HCT116 (cell line): ENCODE results near the gene COX4I2. TPM values are rescaled to one million over a fixed set of nuclear protein-coding genes. Genes with fewer than 3 reads are reported as not detected.

ENCODE experiments used
- ATAC-seq: fragments of 200-7000 bp; cut with Tn5 transposase; 2 replicates; pipeline ENCODE4 v1.9.1; 2020; ENCODE audit warnings: mild to moderate bottlenecking, moderate library complexity
- Bru-seq: library from RNA; stranded (reverse); fragments of 400-500 nt; gene quantifications from one replicate; lab custom pipeline; 2021; lab: Mats Ljungman, UMichigan
- BruChase-seq, 2 experiments: library from RNA; stranded (reverse); fragments of 400-500 nt; gene quantifications; one replicate each; lab custom pipeline; 2021; lab: Mats Ljungman, UMichigan
- BruUV-seq: library from RNA; stranded (reverse); fragments of 400-500 nt; replicated peaks from 2 replicates; lab custom pipeline; 2021; lab: Mats Ljungman, UMichigan
- CTCF ChIA-PET: fragments of 300-600 bp; sonication (Branson Sonifier 250); formaldehyde crosslinking; loops from one replicate; lab custom pipeline; 2021; ENCODE audit warnings: antibody characterized with exemption; lab: Charles Lee
- POLR2A ChIA-PET: fragments of 300-600, 350-600 bp; sonication (Branson Sonifier 250); formaldehyde crosslinking; loops from one replicate; lab custom pipeline; 2021; ENCODE audit warnings: antibody characterized with exemption; lab: Charles Lee
- RAD21 ChIA-PET, 2 experiments: fragments of 300-600 bp; sonication (Branson Sonifier 250); formaldehyde crosslinking; loops; one replicate each; lab custom pipeline; 2023; ENCODE audit warnings: low total read pairs in 2 of 2; ENCODE audit not compliant: uncharacterized antibody in 2 of 2, unreplicated experiment in 2 of 2, low non-redundant PET in 1 of 2; lab: Charles Lee
- DNase-seq: peaks from one replicate; pipeline ENCODE4 v3.0.0-alpha.2; 2010; ENCODE audit warnings: low read depth, low spot score
- H2AFZ ChIP-seq: fragments of 200-600 bp; shearing (Covaris generic), sonication (generic); 2 replicates; pipeline ENCODE4 v1.6.1; 2017; ENCODE audit warnings: low read depth, mixed run types, mixed read lengths, antibody characterized with exemption, low read length; ENCODE audit not compliant: poor library complexity, severe bottlenecking
- H3K27ac ChIP-seq: 2 replicates; pipeline ENCODE4 v1.5.1; 2012; ENCODE audit warnings: low read depth, low read length
- H3K27me3 ChIP-seq: fragments of 200-600 bp; sonication (generic); 2 replicates; pipeline ENCODE4 v1.6.1; 2016; ENCODE audit warnings: mixed run types, low read length, mixed read lengths; ENCODE audit not compliant: insufficient read depth
- H3K36me3 ChIP-seq, 2 experiments: fragments of 200-500 bp in 1 of 2; fragments of 200-600 bp in 1 of 2; sonication (Bioruptor generic) in 1 of 2; sonication (generic) in 1 of 2; 2 replicates each; pipeline versions ENCODE4 v1.5.1 to v1.6.1; 2014 to 2016; ENCODE audit warnings: low read length in 2 of 2, inconsistent platforms in 1 of 2, mixed read lengths in 1 of 2, mixed run types in 1 of 2; ENCODE audit not compliant: insufficient read depth in 2 of 2, control insufficient read depth in 1 of 2
- H3K4me1 ChIP-seq, 2 experiments: fragments of 200-600 bp in 1 of 2; sonication (generic) in 1 of 2; 2 replicates each; pipeline versions ENCODE4 v1.5.1 to v1.6.1; 2012 to 2017; ENCODE audit warnings: low read length in 2 of 2, inconsistent platforms in 1 of 2, mild to moderate bottlenecking in 1 of 2, mixed read lengths in 1 of 2, mixed run types in 1 of 2, moderate library complexity in 1 of 2; ENCODE audit not compliant: insufficient read depth in 2 of 2, control insufficient read depth in 1 of 2
- H3K4me2 ChIP-seq: fragments of 200-600 bp; sonication (generic); 2 replicates; pipeline ENCODE4 v1.6.1; 2017; ENCODE audit warnings: mixed run types, low read length, mixed read lengths
- H3K4me3 ChIP-seq, 2 experiments: fragments of 200-600 bp in 1 of 2; sonication (generic) in 1 of 2; replicated peaks in 1 of 2; 2 replicates each; pipeline ENCODE4 v1.5.1; 2011 to 2016; ENCODE audit warnings: low read length in 2 of 2, control low read depth in 1 of 2, low read depth in 1 of 2, mild to moderate bottlenecking in 1 of 2, mixed read lengths in 1 of 2, mixed run types in 1 of 2
- H3K79me2 ChIP-seq: fragments of 200-600 bp; sonication (generic); 2 replicates; pipeline ENCODE4 v1.6.1; 2017; ENCODE audit warnings: mild to moderate bottlenecking, mixed run types, low read length, moderate library complexity, mixed read lengths; ENCODE audit not compliant: insufficient read depth
- H3K9ac ChIP-seq: fragments of 200-600 bp; sonication (generic); 2 replicates; pipeline ENCODE4 v1.6.1; 2016; ENCODE audit warnings: low read length, mixed read lengths
- H3K9me2 ChIP-seq: fragments of 200-600 bp; sonication (generic), shearing (Covaris generic); 2 replicates; pipeline ENCODE4 v1.6.1; 2017; ENCODE audit warnings: mixed run types, mild to moderate bottlenecking, moderate library complexity; ENCODE audit not compliant: insufficient read depth
- H3K9me3 ChIP-seq, 2 experiments: fragments of 200-500 bp in 1 of 2; fragments of 200-600 bp in 1 of 2; sonication (Bioruptor generic) in 1 of 2; sonication (generic) in 1 of 2; 2 replicates each; pipeline ENCODE4 v1.6.1; 2014 to 2017; ENCODE audit warnings: low read length in 2 of 2, mixed read lengths in 2 of 2, inconsistent platforms in 1 of 2, low read depth in 1 of 2, mild to moderate bottlenecking in 1 of 2, mixed run types in 1 of 2, moderate library complexity in 1 of 2; ENCODE audit not compliant: control insufficient read depth in 1 of 2, insufficient read depth in 1 of 2
- H4K20me1 ChIP-seq: fragments of 200-600 bp; sonication (generic), shearing (Covaris generic); 2 replicates; pipeline ENCODE4 v1.6.1; 2017; ENCODE audit warnings: mixed run types, mild to moderate bottlenecking, moderate library complexity; ENCODE audit not compliant: insufficient read depth
- CBX3 ChIP-seq: IDR thresholded peaks from 2 replicates; pipeline ENCODE4 v1.6.1; 2012; ENCODE audit warnings: low read depth
- CEBPB ChIP-seq: IDR thresholded peaks from 2 replicates; pipeline ENCODE4 v1.6.1; 2012; ENCODE audit warnings: low read depth
- CTCF ChIP-seq, 3 experiments: fragments of 200-600 bp in 1 of 3; sonication (generic) in 1 of 3; IDR thresholded peaks in 2 of 3; conservative IDR thresholded peaks in 1 of 3; 2 replicates each; pipeline ENCODE4 v1.5.1; 2012 to 2017; ENCODE audit warnings: low read depth in 2 of 3, low read length in 2 of 3, antibody characterized with exemption in 1 of 3, borderline replicate concordance in 1 of 3, control low read depth in 1 of 3, mild to moderate bottlenecking in 1 of 3, mixed read lengths in 1 of 3, mixed run types in 1 of 3, moderate library complexity in 1 of 3; ENCODE audit not compliant: insufficient read depth in 1 of 3
- EGR1 ChIP-seq: IDR thresholded peaks from 2 replicates; pipeline ENCODE4 v1.6.1; 2012; ENCODE audit warnings: low read depth
- EZH2 ChIP-seq: fragments of 200-600 bp; sonication (generic); IDR thresholded peaks from 2 replicates; pipeline ENCODE4 v1.6.1; 2017; ENCODE audit warnings: antibody characterized with exemption, mixed run types
- EZH2phosphoT487 ChIP-seq: fragments of 200-600 bp; IDR thresholded peaks from 2 replicates; pipeline ENCODE4 v1.6.1; 2018; ENCODE audit warnings: antibody characterized with exemption, borderline replicate concordance
- FOSL1 ChIP-seq: IDR thresholded peaks from 2 replicates; pipeline ENCODE4 v1.6.1; 2012; ENCODE audit warnings: low read depth
- JUND ChIP-seq: IDR thresholded peaks from 2 replicates; pipeline ENCODE4 v1.6.1; 2012
- MAX ChIP-seq: IDR thresholded peaks from 2 replicates; pipeline ENCODE4 v1.6.1; 2012
- POLR2AphosphoS5 ChIP-seq: IDR thresholded peaks from 2 replicates; pipeline ENCODE4 v1.6.1; 2011; ENCODE audit warnings: mild to moderate bottlenecking, low read depth, low read length, moderate library complexity
- RAD21 ChIP-seq: IDR thresholded peaks from 2 replicates; pipeline ENCODE4 v1.6.1; 2012; ENCODE audit warnings: low read depth, mild to moderate bottlenecking
- SIN3A ChIP-seq: IDR thresholded peaks from 2 replicates; pipeline ENCODE4 v1.6.1; 2012; ENCODE audit warnings: low read depth
- SRF ChIP-seq: IDR thresholded peaks from 2 replicates; pipeline ENCODE4 v1.6.1; 2012; ENCODE audit warnings: low read depth
- YY1 ChIP-seq: IDR thresholded peaks from 2 replicates; pipeline ENCODE4 v1.6.1; 2011; ENCODE audit warnings: low read length, low read depth, moderate library complexity, mild to moderate bottlenecking; ENCODE audit not compliant: insufficient replicate concordance; ENCODE audit errors: extremely low read depth
- ZBTB33 ChIP-seq: IDR thresholded peaks from 2 replicates; pipeline ENCODE4 v1.6.1; 2011; ENCODE audit warnings: mild to moderate bottlenecking, low read length, moderate library complexity; ENCODE audit not compliant: insufficient replicate concordance; ENCODE audit errors: extremely low read depth
- ZNF274 ChIP-seq: fragments of 200-500 bp; sonication (Bioruptor generic); IDR thresholded peaks from 2 replicates; pipeline ENCODE4 v1.6.1; 2014; ENCODE audit warnings: mild to moderate bottlenecking, low read depth, low read length, inconsistent platforms
- intact Hi-C: fragments of 100-400 bp; cut with micrococcal nuclease; formaldehyde crosslinking; loops from 2 replicates; pipeline ENCODE4 v1.10.0; 2022
- long read RNA-seq: library from polyadenylated mRNA; unstranded; transcript quantifications from one replicate; pipeline ENCODE4 v2.0.0, GENCODE V29; 2021; ENCODE audit not compliant: unreplicated experiment
- polyA plus RNA-seq: library from polyadenylated mRNA; unstranded; fragments of >200 nt; gene quantifications from 2 replicates; pipeline ENCODE4 v1.2.1, GENCODE V29; 2012; ENCODE audit warnings: missing spikeins
- total RNA-seq: library from RNA; stranded (reverse); gene quantifications from one replicate; pipeline ENCODE4 v1.2.1, GENCODE V29; 2021; ENCODE audit not compliant: unreplicated experiment
- TF ChIP-seq, protein P1 (sequence below): IDR thresholded peaks from 2 replicates; pipeline ENCODE4 v1.6.1; 2012; ENCODE audit warnings: low read depth

Gene COX4I2
- total RNA-seq (not detected), Bru-seq, nascent RNA (percentile 13 among the genes with signal in this experiment), BruChase-seq, experiment 1, labeled RNA remaining after a 6-hour chase (not detected), BruChase-seq, experiment 2, labeled RNA remaining after a 2-hour chase (not detected)
- 0.11 TPM in 1 of 2 replicates, not detected in the other for polyA plus RNA-seq
- long read RNA-seq = 0 reads

- H3K9ac ChIP-seq = no peak within 1 kb of the TSS
- no peak within 1 kb of the TSS for H2AFZ ChIP-seq
- H4K20me1 ChIP-seq = no peaks in the 10 kb centered on the region
- no peaks in the 10 kb centered on the region for H3K79me2 ChIP-seq
- RAD21 ChIA-PET = interaction anchor here in 1 of 2 experiments (0.7 kb wide), 1 partner anchor 85 kb away, joined by 4 read pairs; no protein-coding TSS in a partner anchor
- no TSS peak for BruUV-seq
- H3K36me3 ChIP-seq = no peaks in the 10 kb centered on the region
- no peak within 1 kb of the TSS for H3K4me2 ChIP-seq
- POLR2A ChIA-PET = no interaction called here
- no peaks in the 10 kb centered on the region for H3K9me3 ChIP-seq
- no peak within 1 kb of the TSS for H3K27ac ChIP-seq
- peaks cover 0 to 6% of the 10 kb centered on the region in 2 experiments; a peak in 1 of 4 replicates for H3K4me1 ChIP-seq
- no peak within 1 kb of the TSS for H3K4me3 ChIP-seq
- CTCF ChIA-PET = no interaction called here
- TF ChIP-seq MAX (no peak), CEBPB (no peak), SRF (no peak), SIN3A (no peak), EZH2 (no peak), ZNF274 (no peak), POLR2AphosphoS5 (no peak), FOSL1 (no peak), RAD21 (no peak), CTCF (IDR thresholded peaks at IDR 0.05 in 2 of 3, conservative IDR thresholded peaks at IDR 0.05 in 1 of 3; ENCODE audit: borderline replicate concordance in 1 of 3, insufficient read depth in 1 of 3, low read depth in 2 of 3, low read length in 2 of 3) (no peak), JUND (no peak), EZH2phosphoT487 (no peak), YY1 (no peak), EGR1 (no peak), ZBTB33 (no peak), CBX3 (no peak)
- TF ChIP-seq, protein P1, sequence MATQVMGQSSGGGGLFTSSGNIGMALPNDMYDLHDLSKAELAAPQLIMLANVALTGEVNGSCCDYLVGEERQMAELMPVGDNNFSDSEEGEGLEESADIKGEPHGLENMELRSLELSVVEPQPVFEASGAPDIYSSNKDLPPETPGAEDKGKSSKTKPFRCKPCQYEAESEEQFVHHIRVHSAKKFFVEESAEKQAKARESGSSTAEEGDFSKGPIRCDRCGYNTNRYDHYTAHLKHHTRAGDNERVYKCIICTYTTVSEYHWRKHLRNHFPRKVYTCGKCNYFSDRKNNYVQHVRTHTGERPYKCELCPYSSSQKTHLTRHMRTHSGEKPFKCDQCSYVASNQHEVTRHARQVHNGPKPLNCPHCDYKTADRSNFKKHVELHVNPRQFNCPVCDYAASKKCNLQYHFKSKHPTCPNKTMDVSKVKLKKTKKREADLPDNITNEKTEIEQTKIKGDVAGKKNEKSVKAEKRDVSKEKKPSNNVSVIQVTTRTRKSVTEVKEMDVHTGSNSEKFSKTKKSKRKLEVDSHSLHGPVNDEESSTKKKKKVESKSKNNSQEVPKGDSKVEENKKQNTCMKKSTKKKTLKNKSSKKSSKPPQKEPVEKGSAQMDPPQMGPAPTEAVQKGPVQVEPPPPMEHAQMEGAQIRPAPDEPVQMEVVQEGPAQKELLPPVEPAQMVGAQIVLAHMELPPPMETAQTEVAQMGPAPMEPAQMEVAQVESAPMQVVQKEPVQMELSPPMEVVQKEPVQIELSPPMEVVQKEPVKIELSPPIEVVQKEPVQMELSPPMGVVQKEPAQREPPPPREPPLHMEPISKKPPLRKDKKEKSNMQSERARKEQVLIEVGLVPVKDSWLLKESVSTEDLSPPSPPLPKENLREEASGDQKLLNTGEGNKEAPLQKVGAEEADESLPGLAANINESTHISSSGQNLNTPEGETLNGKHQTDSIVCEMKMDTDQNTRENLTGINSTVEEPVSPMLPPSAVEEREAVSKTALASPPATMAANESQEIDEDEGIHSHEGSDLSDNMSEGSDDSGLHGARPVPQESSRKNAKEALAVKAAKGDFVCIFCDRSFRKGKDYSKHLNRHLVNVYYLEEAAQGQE = no peak
- no peak for DNase-seq
- no peaks in the 10 kb centered on the region for H3K27me3 ChIP-seq
- no peak for ATAC-seq
- H3K9me2 ChIP-seq = no peaks in the 10 kb centered on the region
- intact Hi-C loops = no loop called here
Measured at GRCh38 chr20:31637660-31638059, at the start of gene COX4I2. Gene COX4I2, plus strand, starts transcription at chr20:31637912. Its CDS starts 1,106 bp downstream, at chr20:31639018.
